Measurements from ENCODE around the gene STAT3. TPM values are rescaled to one million over a fixed set of nuclear protein-coding genes. Genes with fewer than 3 reads are reported as not detected.
A peak's percentile ranks its signal among the peaks of the same experiment; 100 is the strongest.

Gene STAT3
- total and polyA plus RNA-seq, 2 of the 13 experiments (the other 11 are each of a cell fraction or from before 2014, with no cell fraction given): 61.8 to 62.4 TPM

GRCh38 chr17:42421507-42422338 is 33.5 kb upstream of the STAT3 start (continued):
- no peak for TF ChIP-seq GPBP1L1 (CRISPR knock-in tag; IDR thresholded peaks at IDR 0.05)
- peak; percentile 73 for TF ChIP-seq ZBTB33 (CRISPR knock-in tag; IDR thresholded peaks at IDR 0.05)
- no peak for TF ChIP-seq RELA (CRISPR knock-in tag; IDR thresholded peaks at IDR 0.05)
- no peak for TF ChIP-seq MIER2 (CRISPR knock-in tag; IDR thresholded peaks at IDR 0.05)
- no peak for TF ChIP-seq SSRP1 (CRISPR knock-in tag; IDR thresholded peaks at IDR 0.05)
- no peak for TF ChIP-seq ZNF672 (CRISPR knock-in tag; IDR thresholded peaks at IDR 0.05)
- TF ChIP-seq DZIP1 (CRISPR knock-in tag; IDR thresholded peaks at IDR 0.05): no peak
- TF ChIP-seq ZNF784 (CRISPR knock-in tag; IDR thresholded peaks at IDR 0.05; ENCODE audit: borderline replicate concordance): no peak
- TF ChIP-seq ZNF580 (CRISPR knock-in tag; IDR thresholded peaks at IDR 0.05; ENCODE audit: borderline replicate concordance, low read depth): no peak
- TF ChIP-seq CBFB (CRISPR knock-in tag; IDR thresholded peaks at IDR 0.05): 0 out of 2 replicates have a peak, but pooled peaks have one; percentile 4
- no peak for TF ChIP-seq ZFP36L1 (CRISPR knock-in tag; IDR thresholded peaks at IDR 0.05)
- no peak for TF ChIP-seq ZNF432 (CRISPR knock-in tag; IDR thresholded peaks at IDR 0.05; ENCODE audit: borderline replicate concordance)
- 0 out of 2 replicates have a peak, but pooled peaks have one; percentile 32 for TF ChIP-seq ZHX1 (CRISPR knock-in tag; IDR thresholded peaks at IDR 0.05; ENCODE audit: low read depth)
- TF ChIP-seq KLF13 (CRISPR knock-in tag; IDR thresholded peaks at IDR 0.05): no peak
- no peak for TF ChIP-seq ZNF570 (CRISPR knock-in tag; IDR thresholded peaks at IDR 0.05; ENCODE audit: borderline replicate concordance)
- 0 out of 2 replicates have a peak, but pooled peaks have one; percentile 21 for TF ChIP-seq ZNF768 (CRISPR knock-in tag; IDR thresholded peaks at IDR 0.05)
- TF ChIP-seq CREM (IDR thresholded peaks at IDR 0.05): no peak
- no peak for TF ChIP-seq CREM (CRISPR knock-in tag; IDR thresholded peaks at IDR 0.05)
